GM21526 (cell line): ENCODE measurements around the gene SLC22A12.
"Not testable (repeated sequence)": the region's sequence is repeated elsewhere in the genome, so short reads cannot be mapped to it uniquely, and the experiment has no call there.

ENCODE experiments used
- ATAC-seq: cut with Tn5 transposase; IDR thresholded peaks from one replicate; pipeline ENCODE4 v1.9.1; 2021; ENCODE audit warnings: moderate library complexity; ENCODE audit not compliant: unreplicated experiment, low FRiP score

The SLC22A12 gene

GRCh38 chr11:64583296-64584262 is 7.4 kb upstream of the SLC22A12 start:
- ATAC-seq: no peak

- ATAC-seq: no peak
These were observed 5.9 kb upstream of the SLC22A12 start for GRCh38 chr11:64585150-64585549.

- ATAC-seq: no peak
These were observed 4.7 kb upstream of the SLC22A12 start for GRCh38 chr11:64586366-64586765.

GRCh38 chr11:64588701-64589100 is 2.3 kb upstream of the SLC22A12 start:
- ATAC-seq: no peak

- no peak for ATAC-seq
These were observed 525 bp downstream of the SLC22A12 start for GRCh38 chr11:64591257-64592233.

DNA sequence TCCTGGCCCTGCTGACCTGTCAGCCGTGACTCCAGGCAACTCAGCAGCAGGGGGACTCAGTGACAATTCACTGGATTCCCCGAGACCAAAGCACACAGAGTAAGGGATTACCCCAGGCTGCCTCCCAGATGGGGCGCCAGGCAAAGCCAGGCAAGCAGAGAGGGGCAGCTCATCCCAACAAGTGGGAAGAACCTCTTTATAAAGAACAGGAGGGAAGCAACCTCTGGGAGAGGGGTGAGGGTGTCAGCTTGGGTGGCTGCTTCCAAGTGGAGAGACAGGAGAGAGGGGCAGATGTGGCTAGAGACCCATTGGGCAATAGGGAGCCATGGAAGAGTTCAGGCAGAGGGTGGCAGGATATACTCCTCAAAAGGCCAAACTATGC is 1.2 kb downstream of the SLC22A12 start:
- ATAC-seq: no peak

- no peak for ATAC-seq
These were observed 1.6 kb downstream of the SLC22A12 start for GRCh38 chr11:64592656-64593055.

DNA sequence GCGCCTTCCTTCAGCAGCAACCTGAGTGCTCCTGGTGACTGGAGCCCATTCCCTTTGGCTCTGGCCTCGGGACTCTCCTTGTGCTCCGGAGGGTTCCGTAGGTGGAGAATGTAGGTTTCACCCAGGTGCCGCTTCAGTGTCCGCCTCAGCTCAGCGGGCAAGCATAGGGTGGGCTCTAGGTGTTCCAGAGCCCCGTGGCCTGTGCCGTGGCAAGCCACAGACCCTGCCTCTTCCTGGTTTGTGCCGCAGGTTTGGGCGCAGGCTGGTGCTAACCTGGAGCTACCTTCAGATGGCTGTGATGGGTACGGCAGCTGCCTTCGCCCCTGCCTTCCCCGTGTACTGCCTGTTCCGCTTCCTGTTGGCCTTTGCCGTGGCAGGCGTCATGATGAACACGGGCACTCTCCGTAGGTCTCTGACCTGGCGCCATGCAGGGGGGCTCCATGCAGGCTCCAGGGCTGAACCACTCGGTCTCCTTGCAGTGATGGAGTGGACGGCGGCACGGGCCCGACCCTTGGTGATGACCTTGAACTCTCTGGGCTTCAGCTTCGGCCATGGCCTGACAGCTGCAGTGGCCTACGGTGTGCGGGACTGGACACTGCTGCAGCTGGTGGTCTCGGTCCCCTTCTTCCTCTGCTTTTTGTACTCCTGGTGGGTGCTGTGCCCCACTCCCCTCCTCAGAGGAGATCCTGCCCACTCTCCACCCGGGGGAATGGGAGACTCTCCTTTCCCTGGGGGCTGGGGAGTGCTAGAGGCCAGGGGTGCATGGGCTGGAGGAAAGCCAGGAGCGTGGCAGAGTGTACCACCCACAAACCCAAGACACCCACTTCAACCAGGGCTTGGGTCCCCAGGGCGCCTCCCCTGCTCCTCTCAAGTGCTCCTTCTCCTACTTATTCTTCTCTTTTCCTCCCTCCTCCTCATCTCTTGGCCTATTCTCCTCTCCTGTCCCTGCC is 2.4 kb downstream of the SLC22A12 start:
- ATAC-seq: no peak

GRCh38 chr11:64594159-64594939 is 3.3 kb downstream of the SLC22A12 start:
- ATAC-seq: no peak

DNA sequence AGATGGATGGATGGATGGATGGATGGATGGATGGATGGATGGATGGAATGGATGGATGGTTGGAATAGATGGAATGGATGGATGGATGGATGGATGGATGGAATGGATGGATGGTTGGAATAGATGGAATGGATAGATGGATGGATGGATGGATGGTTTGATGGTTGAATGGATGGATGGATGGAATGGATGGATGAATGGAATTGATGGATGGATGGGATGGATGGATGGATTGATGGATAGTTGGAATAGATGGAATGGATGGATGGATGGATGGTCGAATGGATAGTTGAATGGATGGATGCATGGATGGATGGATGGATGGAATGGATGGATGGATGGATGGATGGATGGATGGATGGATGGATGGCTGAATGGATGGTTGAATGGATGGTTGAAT is 4.9 kb downstream of the SLC22A12 start:
- ATAC-seq: not testable (repeated sequence)

GRCh38 chr11:64597671-64598101 is 6.7 kb downstream of the SLC22A12 start:
- no peak for ATAC-seq

GRCh38 chr11:64598106-64598796 is 7.2 kb downstream of the SLC22A12 start:
- no peak for ATAC-seq

DNA sequence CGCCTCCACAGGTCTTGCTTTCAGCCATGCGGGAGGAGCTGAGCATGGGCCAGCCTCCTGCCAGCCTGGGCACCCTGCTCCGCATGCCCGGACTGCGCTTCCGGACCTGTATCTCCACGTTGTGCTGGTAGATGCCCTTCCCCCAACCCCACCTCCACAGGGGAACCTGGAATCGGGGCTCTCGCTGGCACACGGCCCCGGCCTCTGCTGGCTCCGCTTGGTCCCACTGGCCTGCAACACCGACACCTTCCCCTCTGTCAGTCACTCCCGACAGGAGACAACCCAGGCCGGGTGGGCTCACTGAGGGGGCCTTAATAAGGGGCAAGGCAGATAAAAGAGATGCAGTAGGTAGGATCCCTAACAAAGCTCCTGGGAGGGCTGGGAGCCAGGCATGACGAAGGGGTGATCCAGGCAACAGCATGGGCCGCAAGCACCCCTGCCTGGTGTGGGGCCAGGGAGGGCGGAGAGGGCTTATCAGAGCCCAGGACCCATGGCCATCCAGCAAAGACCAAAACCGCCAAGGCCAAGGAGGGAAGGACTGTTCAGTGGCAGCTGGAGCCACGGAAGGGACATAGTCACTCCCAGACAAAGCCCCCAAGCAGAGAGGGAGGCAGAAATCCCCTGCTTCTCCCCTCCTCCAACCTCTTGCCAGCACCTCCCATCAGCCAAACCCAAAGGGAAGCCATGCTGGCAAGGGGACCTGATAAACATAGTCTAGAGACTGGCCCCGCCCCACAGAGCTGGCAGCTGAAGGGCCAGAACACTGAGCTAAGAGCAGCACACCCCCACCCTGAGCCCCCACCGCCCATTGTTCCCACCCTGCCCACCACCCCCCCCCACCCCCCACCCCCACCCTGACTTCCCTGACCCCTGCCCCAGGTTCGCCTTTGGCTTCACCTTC is 8.0 kb downstream of the SLC22A12 start:
- no peak for ATAC-seq

- no peak for ATAC-seq
These were observed 8.7 kb downstream of the SLC22A12 start for GRCh38 chr11:64599698-64600211.

DNA sequence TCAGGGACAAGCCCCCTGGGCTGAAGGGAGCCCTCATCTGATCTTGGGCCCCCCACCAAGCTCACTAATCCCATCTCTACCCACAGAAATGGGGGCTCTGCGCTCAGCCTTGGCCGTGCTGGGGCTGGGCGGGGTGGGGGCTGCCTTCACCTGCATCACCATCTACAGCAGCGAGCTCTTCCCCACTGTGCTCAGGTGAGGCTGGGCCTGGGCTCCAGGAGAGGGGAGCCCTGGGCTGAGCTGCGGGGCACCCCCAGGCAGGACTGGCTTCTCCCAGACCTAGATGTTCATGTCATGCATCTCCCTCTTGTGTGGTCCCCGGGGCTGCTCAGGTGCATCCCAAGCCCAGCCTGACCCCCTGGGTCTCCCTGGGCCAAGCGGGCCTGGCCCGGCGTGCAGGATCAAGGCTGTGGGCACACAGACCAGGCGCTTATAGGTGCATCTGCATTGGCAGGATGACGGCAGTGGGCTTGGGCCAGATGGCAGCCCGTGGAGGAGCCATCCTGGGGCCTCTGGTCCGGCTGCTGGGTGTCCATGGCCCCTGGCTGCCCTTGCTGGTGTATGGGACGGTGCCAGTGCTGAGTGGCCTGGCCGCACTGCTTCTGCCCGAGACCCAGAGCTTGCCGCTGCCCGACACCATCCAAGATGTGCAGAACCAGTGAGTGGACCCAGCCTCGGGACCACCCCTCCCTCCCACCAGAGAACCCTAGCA is 9.4 kb downstream of the SLC22A12 start:
- ATAC-seq: no peak

GRCh38 chr11:64601605-64602465 is 10.8 kb downstream of the SLC22A12 start:
- ATAC-seq: no peak
